Lower leg skin (tissue), 3 donors: Measurements from ENCODE around the gene NUBP2.

Experiments
- POLR2A ChIP-seq, 2 donors: fragments of 450-650 bp; IDR thresholded peaks; one replicate each; pipeline ENCODE4 v1.6.1; 2016 to 2017; ENCODE audit warnings: antibody characterized with exemption in 2 of 2, mild to moderate bottlenecking in 1 of 2, moderate library complexity in 1 of 2
- TF ChIP-seq, protein P1 (sequence below), 3 donors: fragments of 450-650 bp; IDR thresholded peaks; one replicate each; pipeline ENCODE4 v1.5.1; 2016; ENCODE audit warnings: antibody characterized with exemption in 3 of 3, mild to moderate bottlenecking in 3 of 3, moderate library complexity in 2 of 3

GRCh38 chr16:1772908-1773702 lies 9.7 kb upstream of the NUBP2 start, which contains the start of gene MRPS34:
- no peak for TF ChIP-seq POLR2A (IDR thresholded peaks at IDR 0.05)
- TF ChIP-seq, protein P1, sequence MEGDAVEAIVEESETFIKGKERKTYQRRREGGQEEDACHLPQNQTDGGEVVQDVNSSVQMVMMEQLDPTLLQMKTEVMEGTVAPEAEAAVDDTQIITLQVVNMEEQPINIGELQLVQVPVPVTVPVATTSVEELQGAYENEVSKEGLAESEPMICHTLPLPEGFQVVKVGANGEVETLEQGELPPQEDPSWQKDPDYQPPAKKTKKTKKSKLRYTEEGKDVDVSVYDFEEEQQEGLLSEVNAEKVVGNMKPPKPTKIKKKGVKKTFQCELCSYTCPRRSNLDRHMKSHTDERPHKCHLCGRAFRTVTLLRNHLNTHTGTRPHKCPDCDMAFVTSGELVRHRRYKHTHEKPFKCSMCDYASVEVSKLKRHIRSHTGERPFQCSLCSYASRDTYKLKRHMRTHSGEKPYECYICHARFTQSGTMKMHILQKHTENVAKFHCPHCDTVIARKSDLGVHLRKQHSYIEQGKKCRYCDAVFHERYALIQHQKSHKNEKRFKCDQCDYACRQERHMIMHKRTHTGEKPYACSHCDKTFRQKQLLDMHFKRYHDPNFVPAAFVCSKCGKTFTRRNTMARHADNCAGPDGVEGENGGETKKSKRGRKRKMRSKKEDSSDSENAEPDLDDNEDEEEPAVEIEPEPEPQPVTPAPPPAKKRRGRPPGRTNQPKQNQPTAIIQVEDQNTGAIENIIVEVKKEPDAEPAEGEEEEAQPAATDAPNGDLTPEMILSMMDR (IDR thresholded peaks at IDR 0.05) = no peak
